A673 (cell line): ENCODE measurements around the gene LHX1.

Experiments used
- EZH2 ChIP-seq: fragments of 200-600 bp; sonication (generic); IDR thresholded peaks from 2 replicates; pipeline ENCODE4 v1.6.1; 2017; ENCODE audit warnings: borderline replicate concordance, low read depth, mild to moderate bottlenecking, mixed read lengths, antibody characterized with exemption, low read length; ENCODE audit not compliant: poor library complexity, severe bottlenecking
- TF ChIP-seq, protein P1 (sequence below): fragments of 300-800, 200-600 bp; sonication (generic); conservative IDR thresholded peaks from 2 replicates; pipeline ENCODE4 v1.5.1; 2017; ENCODE audit warnings: low read depth, mild to moderate bottlenecking, antibody characterized with exemption, low read length, moderate library complexity, mixed read lengths

DNA sequence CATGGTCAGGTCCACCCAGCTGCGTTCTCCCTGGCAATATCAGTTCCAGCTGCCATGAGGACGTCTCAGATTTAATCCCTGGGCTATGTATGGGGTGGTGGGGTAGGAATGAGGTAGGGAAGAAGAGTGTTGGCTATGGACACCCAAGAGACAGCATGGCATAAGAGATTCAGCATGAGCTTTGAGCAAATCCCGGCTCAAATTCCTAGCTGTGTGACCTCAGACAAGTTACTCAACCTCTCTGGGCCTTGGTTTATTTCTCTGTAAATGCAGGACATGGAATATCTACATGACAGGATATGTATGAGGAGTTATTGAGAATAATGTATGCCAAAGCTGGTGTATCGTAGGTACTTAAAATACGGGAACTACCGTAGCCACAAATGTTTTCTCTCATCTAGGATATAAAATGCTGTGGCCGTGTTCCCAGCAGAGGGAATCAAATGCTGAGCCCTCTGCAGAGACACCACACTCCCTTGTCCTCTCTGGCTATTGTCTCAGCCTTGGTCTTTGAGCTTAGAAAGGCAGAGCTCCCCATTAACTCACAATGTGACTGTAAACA is 17.8 kb upstream of the LHX1 start:
- TF ChIP-seq, protein P1, sequence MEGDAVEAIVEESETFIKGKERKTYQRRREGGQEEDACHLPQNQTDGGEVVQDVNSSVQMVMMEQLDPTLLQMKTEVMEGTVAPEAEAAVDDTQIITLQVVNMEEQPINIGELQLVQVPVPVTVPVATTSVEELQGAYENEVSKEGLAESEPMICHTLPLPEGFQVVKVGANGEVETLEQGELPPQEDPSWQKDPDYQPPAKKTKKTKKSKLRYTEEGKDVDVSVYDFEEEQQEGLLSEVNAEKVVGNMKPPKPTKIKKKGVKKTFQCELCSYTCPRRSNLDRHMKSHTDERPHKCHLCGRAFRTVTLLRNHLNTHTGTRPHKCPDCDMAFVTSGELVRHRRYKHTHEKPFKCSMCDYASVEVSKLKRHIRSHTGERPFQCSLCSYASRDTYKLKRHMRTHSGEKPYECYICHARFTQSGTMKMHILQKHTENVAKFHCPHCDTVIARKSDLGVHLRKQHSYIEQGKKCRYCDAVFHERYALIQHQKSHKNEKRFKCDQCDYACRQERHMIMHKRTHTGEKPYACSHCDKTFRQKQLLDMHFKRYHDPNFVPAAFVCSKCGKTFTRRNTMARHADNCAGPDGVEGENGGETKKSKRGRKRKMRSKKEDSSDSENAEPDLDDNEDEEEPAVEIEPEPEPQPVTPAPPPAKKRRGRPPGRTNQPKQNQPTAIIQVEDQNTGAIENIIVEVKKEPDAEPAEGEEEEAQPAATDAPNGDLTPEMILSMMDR, result no peak
- no peak for TF ChIP-seq EZH2
